ENCODE measurements around the gene GSDMA. TPM values are rescaled to one million over a fixed set of nuclear protein-coding genes. Genes with fewer than 3 reads are reported as not detected.

The GSDMA gene
- total and polyA plus RNA-seq, 10 of the 15 experiments (the other 5 are each of a cell fraction or from before 2014, with no cell fraction given): 0.04 to 0.11 TPM; not detected in 8

DNA sequence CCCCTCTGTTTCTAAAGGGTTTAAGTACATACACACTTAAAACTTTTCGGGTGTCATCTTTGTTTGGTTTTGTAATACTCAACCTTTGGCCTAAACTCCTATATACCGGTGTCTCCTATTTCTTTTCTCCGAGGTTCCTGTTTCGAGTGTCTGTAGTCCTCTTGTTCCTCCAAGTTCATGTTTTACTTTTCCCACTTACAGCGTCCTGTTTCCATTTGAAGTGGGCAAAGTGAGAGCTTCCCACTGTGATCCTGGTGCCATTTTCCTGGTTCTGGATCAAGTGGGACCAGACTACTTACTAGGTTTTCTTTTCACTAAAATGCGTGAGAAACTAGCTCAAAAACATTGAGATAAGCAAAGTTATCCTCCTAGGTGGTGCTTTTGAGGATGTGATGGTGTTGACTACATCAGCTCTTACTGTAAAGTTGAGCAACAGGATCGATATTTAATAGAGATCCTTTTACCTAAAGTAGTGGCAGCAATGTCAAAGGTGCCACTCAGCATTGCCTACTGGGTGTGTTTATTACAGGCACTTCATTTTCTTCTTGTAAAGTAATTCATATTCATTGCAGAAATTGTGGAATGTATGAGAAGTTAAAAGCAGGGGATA lies 19.1 kb downstream of the GSDMA start (continued):
- TF ChIP-seq SKIL (IDR thresholded peaks at IDR 0.05; ENCODE audit: low read depth, poor library complexity, severe bottlenecking): no peak
- TF ChIP-seq RCOR1 (conservative IDR thresholded peaks at IDR 0.05; ENCODE audit: low read depth, low read length): no peak
- TF ChIP-seq, protein P1, sequence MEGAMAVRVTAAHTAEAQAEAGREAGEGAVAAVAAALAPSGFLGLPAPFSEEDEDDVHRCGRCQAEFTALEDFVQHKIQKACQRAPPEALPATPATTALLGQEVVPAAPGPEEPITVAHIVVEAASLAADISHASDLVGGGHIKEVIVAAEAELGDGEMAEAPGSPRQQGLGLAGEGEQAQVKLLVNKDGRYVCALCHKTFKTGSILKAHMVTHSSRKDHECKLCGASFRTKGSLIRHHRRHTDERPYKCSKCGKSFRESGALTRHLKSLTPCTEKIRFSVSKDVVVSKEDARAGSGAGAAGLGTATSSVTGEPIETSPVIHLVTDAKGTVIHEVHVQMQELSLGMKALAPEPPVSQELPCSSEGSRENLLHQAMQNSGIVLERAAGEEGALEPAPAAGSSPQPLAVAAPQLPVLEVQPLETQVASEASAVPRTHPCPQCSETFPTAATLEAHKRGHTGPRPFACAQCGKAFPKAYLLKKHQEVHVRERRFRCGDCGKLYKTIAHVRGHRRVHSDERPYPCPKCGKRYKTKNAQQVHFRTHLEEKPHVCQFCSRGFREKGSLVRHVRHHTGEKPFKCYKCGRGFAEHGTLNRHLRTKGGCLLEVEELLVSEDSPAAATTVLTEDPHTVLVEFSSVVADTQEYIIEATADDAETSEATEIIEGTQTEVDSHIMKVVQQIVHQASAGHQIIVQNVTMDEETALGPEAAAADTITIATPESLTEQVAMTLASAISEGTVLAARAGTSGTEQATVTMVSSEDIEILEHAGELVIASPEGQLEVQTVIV (IDR thresholded peaks at IDR 0.05; ENCODE audit: borderline replicate concordance, partially characterized antibody): no peak
- TF ChIP-seq EGR1 (IDR thresholded peaks at IDR 0.05; ENCODE audit: borderline replicate concordance in 1 of 2, low read depth in 2 of 2, low read length in 2 of 2): no peak
- TF ChIP-seq RAD21 (IDR thresholded peaks at IDR 0.05; ENCODE audit: insufficient read depth, low read depth, low read length): no peak
- TF ChIP-seq MTA2 (IDR thresholded peaks at IDR 0.05; ENCODE audit: low read depth): no peak
- TF ChIP-seq SMARCA5 (IDR thresholded peaks at IDR 0.05): no peak

Measured in GM12878 (cell line).